Uterus (tissue), 2 donors: ENCODE data around the gene NAPSA.

Experiments used
- POLR2A ChIP-seq, 2 donors: fragments of 450-650 bp; IDR thresholded peaks; one replicate each; pipeline ENCODE4 v1.6.1; 2016; ENCODE audit warnings: antibody characterized with exemption in 2 of 2, mild to moderate bottlenecking in 1 of 2, moderate library complexity in 1 of 2
- TF ChIP-seq, protein P1 (sequence below), 4 experiments: fragments of 200-600 bp in 2 of 4; fragments of 450-650 bp in 2 of 4; sonication (generic) in 2 of 4; IDR thresholded peaks; one replicate each; pipeline ENCODE4 v1.5.1; 2016 to 2019; ENCODE audit warnings: antibody characterized with exemption in 4 of 4, mild to moderate bottlenecking in 2 of 4, moderate library complexity in 1 of 4

DNA sequence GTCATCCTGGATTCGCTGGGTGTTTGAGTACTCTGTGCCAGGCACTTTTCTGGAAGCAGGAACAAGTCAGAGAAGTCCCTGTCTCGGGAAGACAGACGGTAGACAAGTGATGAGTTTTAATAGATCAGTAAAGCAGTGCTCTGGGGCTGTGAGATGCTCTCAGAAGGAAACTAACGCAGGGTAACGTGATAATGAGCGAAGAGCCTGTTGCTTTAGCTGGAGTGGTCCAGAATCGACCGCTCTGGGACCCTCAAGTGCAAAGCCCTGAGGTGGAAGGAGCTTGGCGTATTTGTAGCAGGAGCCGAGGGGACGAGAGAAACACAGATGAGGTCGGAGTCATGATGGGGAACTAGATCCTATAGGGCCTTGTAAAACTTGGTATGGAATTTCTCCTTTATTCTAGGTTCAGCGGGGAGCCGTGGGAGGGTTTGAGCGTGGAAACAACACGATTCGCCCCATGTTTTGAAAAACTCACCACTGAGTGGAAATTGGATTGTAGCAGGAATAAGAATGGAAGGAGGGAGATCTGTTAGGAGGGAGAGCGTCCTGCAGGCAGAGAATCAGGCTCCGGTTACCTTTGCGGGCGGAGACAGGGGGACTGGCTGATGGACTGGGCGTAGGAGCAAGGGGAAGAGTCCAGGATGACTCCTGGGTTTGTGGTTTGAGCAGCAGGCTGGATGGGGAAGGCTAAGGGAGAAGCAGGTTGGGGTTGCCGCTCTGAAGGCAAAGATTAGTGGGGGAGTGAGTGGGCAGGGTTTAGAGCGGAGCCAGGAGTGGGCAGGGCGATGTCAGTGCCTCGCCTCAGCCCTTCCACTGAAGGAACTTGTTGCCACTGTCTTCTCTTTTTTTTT, 19.5 kb upstream of the NAPSA start:
- TF ChIP-seq, protein P1, sequence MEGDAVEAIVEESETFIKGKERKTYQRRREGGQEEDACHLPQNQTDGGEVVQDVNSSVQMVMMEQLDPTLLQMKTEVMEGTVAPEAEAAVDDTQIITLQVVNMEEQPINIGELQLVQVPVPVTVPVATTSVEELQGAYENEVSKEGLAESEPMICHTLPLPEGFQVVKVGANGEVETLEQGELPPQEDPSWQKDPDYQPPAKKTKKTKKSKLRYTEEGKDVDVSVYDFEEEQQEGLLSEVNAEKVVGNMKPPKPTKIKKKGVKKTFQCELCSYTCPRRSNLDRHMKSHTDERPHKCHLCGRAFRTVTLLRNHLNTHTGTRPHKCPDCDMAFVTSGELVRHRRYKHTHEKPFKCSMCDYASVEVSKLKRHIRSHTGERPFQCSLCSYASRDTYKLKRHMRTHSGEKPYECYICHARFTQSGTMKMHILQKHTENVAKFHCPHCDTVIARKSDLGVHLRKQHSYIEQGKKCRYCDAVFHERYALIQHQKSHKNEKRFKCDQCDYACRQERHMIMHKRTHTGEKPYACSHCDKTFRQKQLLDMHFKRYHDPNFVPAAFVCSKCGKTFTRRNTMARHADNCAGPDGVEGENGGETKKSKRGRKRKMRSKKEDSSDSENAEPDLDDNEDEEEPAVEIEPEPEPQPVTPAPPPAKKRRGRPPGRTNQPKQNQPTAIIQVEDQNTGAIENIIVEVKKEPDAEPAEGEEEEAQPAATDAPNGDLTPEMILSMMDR (IDR thresholded peaks at IDR 0.05) = no peak
- TF ChIP-seq POLR2A (IDR thresholded peaks at IDR 0.05) = no peak
